Kidney epithelial cell (primary cell): ENCODE results near the gene LDB3. TPM values are rescaled to one million over a fixed set of nuclear protein-coding genes. Genes with fewer than 3 reads are reported as not detected.

ENCODE experiments used
- DNase-seq: peaks from one replicate; pipeline ENCODE4 v3.0.0-alpha.2; 2010; ENCODE audit warnings: low read depth
- H3K27me3 ChIP-seq: 2 replicates; pipeline ENCODE4 v1.6.0; 2011; ENCODE audit warnings: low read length; ENCODE audit not compliant: control insufficient read depth, insufficient read depth
- H3K36me3 ChIP-seq: 2 replicates; pipeline ENCODE4 v1.5.1; 2011; ENCODE audit warnings: low read length; ENCODE audit not compliant: control insufficient read depth, insufficient read depth
- H3K4me3 ChIP-seq: 2 replicates; pipeline ENCODE4 v1.5.1; 2011; ENCODE audit warnings: low read depth, mild to moderate bottlenecking, control low read depth, low read length
- total RNA-seq: library from RNA; depleted of rRNA; stranded (reverse); fragments of >200 nt; gene quantifications from 2 replicates; pipeline ENCODE4 v1.2.3, GENCODE V29; 2015
- TF ChIP-seq, protein P1 (sequence below): IDR thresholded peaks from 2 replicates; pipeline ENCODE4 v1.5.1; 2011; ENCODE audit warnings: mild to moderate bottlenecking, moderate library complexity, low read length, control low read depth, inconsistent platforms; ENCODE audit not compliant: insufficient read depth, poor library complexity, severe bottlenecking

The LDB3 gene
- total RNA-seq, 1 donor from 2014 or later = 0.17 TPM

- DNase-seq = no peak
- H3K27me3 ChIP-seq = peaks cover 12% of the 10 kb centered on the region
These were observed 14.9 kb upstream of the LDB3 start for GRCh38 chr10:86653379-86653778.

GRCh38 chr10:86653987-86654386 is 14.3 kb upstream of the LDB3 start:
- H3K36me3 ChIP-seq = no peaks in the 10 kb centered on the region
- no peak for DNase-seq
- peaks cover 12% of the 10 kb centered on the region for H3K27me3 ChIP-seq
- TF ChIP-seq, protein P1, sequence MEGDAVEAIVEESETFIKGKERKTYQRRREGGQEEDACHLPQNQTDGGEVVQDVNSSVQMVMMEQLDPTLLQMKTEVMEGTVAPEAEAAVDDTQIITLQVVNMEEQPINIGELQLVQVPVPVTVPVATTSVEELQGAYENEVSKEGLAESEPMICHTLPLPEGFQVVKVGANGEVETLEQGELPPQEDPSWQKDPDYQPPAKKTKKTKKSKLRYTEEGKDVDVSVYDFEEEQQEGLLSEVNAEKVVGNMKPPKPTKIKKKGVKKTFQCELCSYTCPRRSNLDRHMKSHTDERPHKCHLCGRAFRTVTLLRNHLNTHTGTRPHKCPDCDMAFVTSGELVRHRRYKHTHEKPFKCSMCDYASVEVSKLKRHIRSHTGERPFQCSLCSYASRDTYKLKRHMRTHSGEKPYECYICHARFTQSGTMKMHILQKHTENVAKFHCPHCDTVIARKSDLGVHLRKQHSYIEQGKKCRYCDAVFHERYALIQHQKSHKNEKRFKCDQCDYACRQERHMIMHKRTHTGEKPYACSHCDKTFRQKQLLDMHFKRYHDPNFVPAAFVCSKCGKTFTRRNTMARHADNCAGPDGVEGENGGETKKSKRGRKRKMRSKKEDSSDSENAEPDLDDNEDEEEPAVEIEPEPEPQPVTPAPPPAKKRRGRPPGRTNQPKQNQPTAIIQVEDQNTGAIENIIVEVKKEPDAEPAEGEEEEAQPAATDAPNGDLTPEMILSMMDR = no peak
- H3K4me3 ChIP-seq = no peak overlapping the region

More at GRCh38 chr10:86653379-86653778, 14.9 kb upstream of the LDB3 start:
- Histone ChIP-seq H3K4me3 (no peak overlapping the region), H3K36me3 (no peaks in the 10 kb centered on the region)
- TF ChIP-seq, protein P1 = no peak

- TF ChIP-seq, protein P1 = no peak
- Histone ChIP-seq H3K4me3 (no peak within 1 kb of the TSS), H3K36me3 (no peaks in the 10 kb centered on the region), H3K27me3 (peaks cover 12% of the 10 kb centered on the region)
- DNase-seq = no peak
These were observed 13.7 kb upstream of the LDB3 start, which contains the start of gene OPN4 for GRCh38 chr10:86654411-86655172. OPN4 (plus strand) TSS chr10:86654547; CDS start chr10:86654784, 237 bp downstream.

DNA sequence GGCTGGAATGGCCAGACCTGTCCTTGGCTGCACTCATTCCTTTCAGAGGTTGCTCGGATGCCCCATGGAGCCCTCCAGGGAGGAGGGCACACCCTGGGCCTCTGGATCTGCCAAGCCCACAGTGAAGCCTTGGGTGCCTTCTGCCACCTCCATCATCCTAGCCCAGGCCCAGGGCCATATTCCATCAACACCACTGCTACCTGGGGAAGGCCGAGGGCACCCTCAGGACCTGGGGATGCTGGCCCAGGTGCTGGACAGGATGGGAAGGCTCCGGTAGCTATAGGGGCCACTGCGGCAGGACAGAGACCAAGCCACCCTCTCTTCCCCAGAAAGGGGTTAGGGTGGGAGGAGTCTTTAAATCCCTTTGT is 13.2 kb upstream of the LDB3 start:
- Histone ChIP-seq H3K27me3 (peaks cover 11% of the 10 kb centered on the region), H3K36me3 (no peaks in the 10 kb centered on the region), H3K4me3 (no peak overlapping the region)
- no peak for DNase-seq
- TF ChIP-seq, protein P1 = no peak

GRCh38 chr10:86655596-86655995 is 12.7 kb upstream of the LDB3 start:
- H3K27me3 ChIP-seq = peaks cover 9% of the 10 kb centered on the region
- DNase-seq = no peak
- TF ChIP-seq, protein P1 = no peak
- H3K4me3 ChIP-seq = no peak overlapping the region
- no peaks in the 10 kb centered on the region for H3K36me3 ChIP-seq

DNA sequence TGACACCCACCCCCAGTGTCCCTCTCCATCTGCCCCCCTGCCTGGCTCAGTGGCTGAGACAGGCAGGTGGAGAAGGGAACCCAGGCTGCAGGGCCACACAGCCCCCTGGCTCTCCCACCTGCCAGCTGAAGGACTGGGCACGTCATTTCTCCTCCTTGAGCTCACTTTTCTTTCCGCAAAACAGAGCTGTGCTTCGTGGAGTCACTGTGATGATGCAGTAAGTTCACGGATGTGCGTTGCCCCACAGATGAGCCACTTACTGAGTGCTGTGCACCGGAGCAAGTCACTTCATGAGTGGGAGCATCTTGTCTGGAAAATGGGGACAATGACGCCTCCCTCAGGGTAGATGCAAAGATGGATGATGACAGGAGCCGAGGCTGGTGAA is 11.3 kb upstream of the LDB3 start:
- TF ChIP-seq, protein P1 = no peak
- peaks cover 5% of the 10 kb centered on the region for H3K27me3 ChIP-seq
- no peak for DNase-seq
- H3K36me3 ChIP-seq = no peaks in the 10 kb centered on the region
- no peak overlapping the region for H3K4me3 ChIP-seq
